IMR-90 (cell line): ENCODE results near the gene ZNF593. TPM values are rescaled to one million over a fixed set of nuclear protein-coding genes. Genes with fewer than 3 reads are reported as not detected.

Source experiments
- ATAC-seq: fragments of 200-7000 bp; cut with Tn5 transposase; 2 replicates; pipeline ENCODE4 v1.9.1; 2020; ENCODE audit warnings: low read depth, mild to moderate bottlenecking, moderate library complexity
- BruUV-seq: library from RNA; stranded (reverse); fragments of 400-500 nt; replicated peaks from 2 replicates; lab custom pipeline; 2021; lab: Mats Ljungman, UMichigan
- CTCF ChIA-PET: fragments of 300-600 bp; formaldehyde crosslinking; extraction: SDS; loops from one replicate; lab custom pipeline; 2021; ENCODE audit warnings: antibody characterized with exemption; lab: Yijun Ruan, JAX
- POLR2A ChIA-PET: fragments of 300-600 bp; sonication (Branson Sonifier 250); formaldehyde crosslinking; loops from one replicate; lab custom pipeline; 2022; ENCODE audit warnings: antibody characterized with exemption; ENCODE audit not compliant: unreplicated experiment; lab: Charles Lee
- DNase-seq: peaks from one replicate; pipeline ENCODE4 v3.0.0; 2013
- H2AFZ ChIP-seq: replicated peaks from 2 replicates; pipeline ENCODE3; 2013; ENCODE audit warnings: low read length, mild to moderate bottlenecking; ENCODE audit not compliant: poor library complexity
- H2AK5ac ChIP-seq: 2 replicates; pipeline ENCODE4 v1.6.1; 2013; ENCODE audit warnings: low read depth, low read length, inconsistent platforms
- H2AK9ac ChIP-seq: replicated peaks from 2 replicates; pipeline ENCODE3; 2013; ENCODE audit warnings: mild to moderate bottlenecking, low read depth, low read length, moderate library complexity; ENCODE audit not compliant: poor library complexity
- H2BK120ac ChIP-seq: 2 replicates; pipeline ENCODE4 v1.6.1; 2013; ENCODE audit warnings: low read depth, low read length, inconsistent platforms
- H2BK15ac ChIP-seq: 3 replicates; pipeline ENCODE4 v1.6.1; 2013; ENCODE audit warnings: low read depth, low read length, inconsistent platforms
- H2BK20ac ChIP-seq: 2 replicates; pipeline ENCODE4 v1.6.1; 2013; ENCODE audit warnings: low read depth, mild to moderate bottlenecking, inconsistent platforms, low read length, moderate library complexity
- H2BK5ac ChIP-seq: 2 replicates; pipeline ENCODE4 v1.6.1; 2013; ENCODE audit warnings: mild to moderate bottlenecking, low read depth, low read length, inconsistent platforms; ENCODE audit not compliant: poor library complexity, severe bottlenecking
- H3K14ac ChIP-seq: replicated peaks from 2 replicates; pipeline ENCODE4 v1.6.1; 2013; ENCODE audit warnings: low read depth, low read length, inconsistent platforms
- H3K18ac ChIP-seq: 2 replicates; pipeline ENCODE4 v1.6.1; 2013; ENCODE audit warnings: low read depth, low read length, control low read depth
- H3K23ac ChIP-seq: 2 replicates; pipeline ENCODE4 v1.6.1; 2013; ENCODE audit warnings: low read depth, low read length, inconsistent platforms
- H3K27ac ChIP-seq: 2 replicates; pipeline ENCODE4 v1.5.1; 2013; ENCODE audit warnings: mild to moderate bottlenecking, control low read depth, low read length; ENCODE audit not compliant: insufficient read depth
- H3K27me3 ChIP-seq: 2 replicates; pipeline ENCODE4 v1.6.1; 2013; ENCODE audit warnings: low read length; ENCODE audit not compliant: control insufficient read depth, insufficient read depth
- H3K36me3 ChIP-seq: 2 replicates; pipeline ENCODE4 v1.6.1; 2013; ENCODE audit warnings: low read length, mixed read lengths; ENCODE audit not compliant: control insufficient read depth, insufficient read depth
- H3K4ac ChIP-seq: 2 replicates; pipeline ENCODE4 v1.6.1; 2013; ENCODE audit warnings: low read depth, low read length, inconsistent platforms
- H3K4me1 ChIP-seq: 2 replicates; pipeline ENCODE4 v1.6.1; 2013; ENCODE audit warnings: low read length, mixed read lengths; ENCODE audit not compliant: control insufficient read depth, insufficient read depth
- H3K4me2 ChIP-seq: 2 replicates; pipeline ENCODE4 v1.6.1; 2013; ENCODE audit warnings: low read depth, mild to moderate bottlenecking, control low read depth, low read length, moderate library complexity
- H3K4me3 ChIP-seq: 2 replicates; pipeline ENCODE4 v1.5.1; 2013; ENCODE audit warnings: low read depth, mild to moderate bottlenecking, control low read depth, low read length, moderate library complexity; ENCODE audit not compliant: insufficient read depth
- H3K56ac ChIP-seq: 2 replicates; pipeline ENCODE4 v1.6.1; 2013; ENCODE audit warnings: low read length, inconsistent platforms; ENCODE audit not compliant: insufficient read depth; ENCODE audit errors: extremely low read depth
- H3K79me1 ChIP-seq, 2 experiments: 2 replicates each; pipeline ENCODE4 v1.6.1; 2013; ENCODE audit warnings: low read length in 2 of 2, inconsistent platforms in 1 of 2, low read depth in 1 of 2
- H3K9ac ChIP-seq: 2 replicates; pipeline ENCODE4 v1.6.1; 2013; ENCODE audit warnings: low read depth, low read length, control low read depth
- H3K9me1 ChIP-seq: 2 replicates; pipeline ENCODE4 v1.6.1; 2013; ENCODE audit warnings: low read length, inconsistent platforms; ENCODE audit not compliant: insufficient read depth
- H3K9me3 ChIP-seq: 2 replicates; pipeline ENCODE4 v1.6.1; 2013; ENCODE audit warnings: low read length; ENCODE audit not compliant: control insufficient read depth, insufficient read depth
- H4K20me1 ChIP-seq: 2 replicates; pipeline ENCODE4 v1.6.1; 2013; ENCODE audit warnings: low read length, inconsistent platforms; ENCODE audit not compliant: insufficient read depth
- H4K5ac ChIP-seq: 2 replicates; pipeline ENCODE4 v1.6.1; 2013; ENCODE audit warnings: mild to moderate bottlenecking, low read depth, low read length, control low read depth
- H4K8ac ChIP-seq, 2 experiments: 2 replicates each; pipeline ENCODE4 v1.6.1; 2013; ENCODE audit warnings: low read depth in 2 of 2, low read length in 2 of 2, control low read depth in 1 of 2, inconsistent platforms in 1 of 2
- H4K91ac ChIP-seq: 2 replicates; pipeline ENCODE4 v1.6.1; 2013; ENCODE audit warnings: low read depth, low read length, inconsistent platforms; ENCODE audit not compliant: insufficient read depth
- BHLHE40 ChIP-seq: fragments of 150-350 bp; IDR thresholded peaks from 2 replicates; pipeline ENCODE4 v1.6.1; 2016; ENCODE audit warnings: mild to moderate bottlenecking, low read depth, low read length
- CHD1 ChIP-seq: IDR thresholded peaks from 2 replicates; pipeline ENCODE4 v1.6.1; 2012; ENCODE audit warnings: low read depth, low read length, improper control_type of control experiment
- FOS ChIP-seq: fragments of 150-350 bp; IDR thresholded peaks from 2 replicates; pipeline ENCODE4 v1.6.1; 2016; ENCODE audit warnings: low read depth, low read length
- MAFK ChIP-seq: IDR thresholded peaks from 2 replicates; pipeline ENCODE4 v1.6.1; 2012; ENCODE audit warnings: low read depth, low read length, improper control_type of control experiment
- MAZ ChIP-seq: IDR thresholded peaks from 2 replicates; pipeline ENCODE4 v1.6.1; 2012; ENCODE audit warnings: low read depth, mild to moderate bottlenecking, low read length, improper control_type of control experiment, moderate library complexity, borderline replicate concordance
- MXI1 ChIP-seq: IDR thresholded peaks from 2 replicates; pipeline ENCODE4 v1.6.1; 2012; ENCODE audit warnings: low read depth, mild to moderate bottlenecking, low read length, moderate library complexity, borderline replicate concordance
- NFE2L2 ChIP-seq: fragments of 150-350 bp; IDR thresholded peaks from 2 replicates; pipeline ENCODE4 v1.6.1; 2016; ENCODE audit warnings: low read depth, mild to moderate bottlenecking, low read length
- POLR2A ChIP-seq: IDR thresholded peaks from 2 replicates; pipeline ENCODE4 v1.6.1; 2012; ENCODE audit warnings: mild to moderate bottlenecking, low read depth, low read length
- RCOR1 ChIP-seq: IDR thresholded peaks from 2 replicates; pipeline ENCODE4 v1.6.1; 2012; ENCODE audit warnings: mild to moderate bottlenecking, low read length, improper control_type of control experiment; ENCODE audit not compliant: insufficient replicate concordance
- RFX5 ChIP-seq: IDR thresholded peaks from 2 replicates; pipeline ENCODE4 v1.8.0; 2012; ENCODE audit warnings: low read depth, mild to moderate bottlenecking, low read length, moderate library complexity
- SMC3 ChIP-seq: fragments of 150-350 bp; IDR thresholded peaks from 2 replicates; pipeline ENCODE4 v1.6.1; 2016; ENCODE audit warnings: low read depth, mild to moderate bottlenecking, antibody characterized with exemption, low read length, moderate library complexity
- WGBS, 2 experiments: methylation state at CpG; one replicate each; pipeline versions ENCODE4 v1.1.5 to v1.1.7; 2013; ENCODE audit warnings: missing lambda C conversion rate in 2 of 2; ENCODE audit not compliant: insufficient read length in 1 of 2; ENCODE audit errors: extremely low coverage in 2 of 2; 5-methylcytosine and 5-hydroxymethylcytosine counted together
- dilution Hi-C: fragments of 300-500 bp; cut with HindIII; formaldehyde crosslinking; loops from one replicate; pipeline ENCODE4 v1.14.3; 2018; ENCODE audit warnings: low sequenced_read_pairs; ENCODE audit not compliant: unreplicated experiment
- in situ Hi-C: fragments of 300-500 bp; cut with MboI; formaldehyde crosslinking; loops from 3 replicates; pipeline ENCODE4 v1.14.3; 2019; ENCODE audit warnings: low sequenced_read_pairs, inconsistent platforms, mixed read lengths
- intact Hi-C: fragments of 100-400 bp; cut with micrococcal nuclease; formaldehyde crosslinking; loops from 2 replicates; pipeline ENCODE4 v1.10.0; 2022
- polyA plus RNA-seq, 3 experiments: library from polyadenylated mRNA; depleted of rRNA; stranded (reverse); fragments of >200 nt; gene quantifications; 2 replicates each; pipeline ENCODE4 v1.2.3, GENCODE V29; 2012; ENCODE audit warnings: low replicate concordance in 1 of 3
- total RNA-seq: library from RNA; depleted of rRNA; stranded (reverse); fragments of >200 nt; gene quantifications from 2 replicates; pipeline ENCODE4 v1.2.3, GENCODE V29; 2012
- TF ChIP-seq, protein P1 (sequence below): conservative IDR thresholded peaks from 2 replicates; pipeline ENCODE4 v1.5.1; 2012; ENCODE audit warnings: mild to moderate bottlenecking, low read depth, low read length, improper control_type of control experiment
- TF ChIP-seq, protein P2 (sequence below): fragments of 150-350 bp; IDR thresholded peaks from 2 replicates; pipeline ENCODE4 v1.6.1; 2016; ENCODE audit warnings: low read depth, mild to moderate bottlenecking, low read length, moderate library complexity, borderline replicate concordance
- TF ChIP-seq, protein P3 (sequence below): fragments of 150-350 bp; IDR thresholded peaks from 2 replicates; pipeline ENCODE4 v1.6.1; 2017; ENCODE audit warnings: mild to moderate bottlenecking, antibody characterized with exemption, low read length, low read depth

Gene ZNF593
- total and polyA plus RNA-seq, 2 of the 4 experiments (the other 2 are of a cell fraction): 22.2 to 57.7 TPM

DNA sequence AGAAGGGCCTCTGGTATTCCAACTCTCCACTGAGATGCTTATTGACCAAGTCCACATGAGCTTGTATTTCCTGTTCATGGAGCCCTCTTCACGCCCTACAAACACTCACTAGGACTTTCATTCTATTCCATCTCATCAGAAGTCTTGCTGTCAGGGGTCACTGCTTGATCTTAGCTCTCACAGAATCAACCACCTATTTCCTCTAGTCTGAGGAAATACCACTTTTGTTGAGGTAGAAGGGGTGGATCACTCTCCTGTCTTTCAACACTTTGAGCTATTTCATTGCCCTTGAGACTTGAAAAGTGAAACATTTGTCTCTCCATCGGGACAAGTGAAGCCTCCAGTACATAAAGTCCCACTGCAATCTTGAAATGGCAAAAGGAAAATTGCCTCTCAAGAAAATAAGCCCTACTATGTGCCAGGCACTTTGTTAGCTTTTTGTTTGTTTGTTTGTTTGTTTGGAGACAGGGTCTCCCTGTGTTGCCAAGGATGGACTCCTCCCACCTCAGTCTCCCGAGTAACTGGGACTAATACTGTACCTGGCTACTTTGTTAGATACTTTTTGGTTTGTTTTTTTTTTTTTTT, 30.6 kb upstream of the ZNF593 start:
- BruUV-seq: no TSS peak
- intact Hi-C loops: no loop called here

More for the DNA sequence above, 30.6 kb upstream of the ZNF593 start:
- H2AFZ ChIP-seq: no peak overlapping the region
- H3K4me1 ChIP-seq: no peaks in the 10 kb centered on the region
- dilution Hi-C loops (no loop called here), in situ Hi-C loops (no loop called here)
- H2AK5ac ChIP-seq: no peak overlapping the region
- no peak overlapping the region for H2BK5ac ChIP-seq
- no peak for DNase-seq
- no peak overlapping the region for H2BK15ac ChIP-seq
- H3K27me3 ChIP-seq: no peaks in the 10 kb centered on the region; the same call in 1 of the 2 replicates
- H4K91ac ChIP-seq: no peak overlapping the region
- no peak overlapping the region for H3K14ac ChIP-seq
- H4K5ac ChIP-seq: no peak overlapping the region
- TF ChIP-seq, protein P1, sequence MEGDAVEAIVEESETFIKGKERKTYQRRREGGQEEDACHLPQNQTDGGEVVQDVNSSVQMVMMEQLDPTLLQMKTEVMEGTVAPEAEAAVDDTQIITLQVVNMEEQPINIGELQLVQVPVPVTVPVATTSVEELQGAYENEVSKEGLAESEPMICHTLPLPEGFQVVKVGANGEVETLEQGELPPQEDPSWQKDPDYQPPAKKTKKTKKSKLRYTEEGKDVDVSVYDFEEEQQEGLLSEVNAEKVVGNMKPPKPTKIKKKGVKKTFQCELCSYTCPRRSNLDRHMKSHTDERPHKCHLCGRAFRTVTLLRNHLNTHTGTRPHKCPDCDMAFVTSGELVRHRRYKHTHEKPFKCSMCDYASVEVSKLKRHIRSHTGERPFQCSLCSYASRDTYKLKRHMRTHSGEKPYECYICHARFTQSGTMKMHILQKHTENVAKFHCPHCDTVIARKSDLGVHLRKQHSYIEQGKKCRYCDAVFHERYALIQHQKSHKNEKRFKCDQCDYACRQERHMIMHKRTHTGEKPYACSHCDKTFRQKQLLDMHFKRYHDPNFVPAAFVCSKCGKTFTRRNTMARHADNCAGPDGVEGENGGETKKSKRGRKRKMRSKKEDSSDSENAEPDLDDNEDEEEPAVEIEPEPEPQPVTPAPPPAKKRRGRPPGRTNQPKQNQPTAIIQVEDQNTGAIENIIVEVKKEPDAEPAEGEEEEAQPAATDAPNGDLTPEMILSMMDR: no peak
- TF ChIP-seq MAFK (no peak), MXI1 (no peak), RCOR1 (no peak), FOS (no peak), BHLHE40 (no peak), MAZ (no peak), RFX5 (no peak), CHD1 (no peak), NFE2L2 (no peak), POLR2A (no peak), SMC3 (no peak)
- TF ChIP-seq, protein P2, sequence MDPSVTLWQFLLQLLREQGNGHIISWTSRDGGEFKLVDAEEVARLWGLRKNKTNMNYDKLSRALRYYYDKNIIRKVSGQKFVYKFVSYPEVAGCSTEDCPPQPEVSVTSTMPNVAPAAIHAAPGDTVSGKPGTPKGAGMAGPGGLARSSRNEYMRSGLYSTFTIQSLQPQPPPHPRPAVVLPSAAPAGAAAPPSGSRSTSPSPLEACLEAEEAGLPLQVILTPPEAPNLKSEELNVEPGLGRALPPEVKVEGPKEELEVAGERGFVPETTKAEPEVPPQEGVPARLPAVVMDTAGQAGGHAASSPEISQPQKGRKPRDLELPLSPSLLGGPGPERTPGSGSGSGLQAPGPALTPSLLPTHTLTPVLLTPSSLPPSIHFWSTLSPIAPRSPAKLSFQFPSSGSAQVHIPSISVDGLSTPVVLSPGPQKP: no peak
- TF ChIP-seq, protein P3, sequence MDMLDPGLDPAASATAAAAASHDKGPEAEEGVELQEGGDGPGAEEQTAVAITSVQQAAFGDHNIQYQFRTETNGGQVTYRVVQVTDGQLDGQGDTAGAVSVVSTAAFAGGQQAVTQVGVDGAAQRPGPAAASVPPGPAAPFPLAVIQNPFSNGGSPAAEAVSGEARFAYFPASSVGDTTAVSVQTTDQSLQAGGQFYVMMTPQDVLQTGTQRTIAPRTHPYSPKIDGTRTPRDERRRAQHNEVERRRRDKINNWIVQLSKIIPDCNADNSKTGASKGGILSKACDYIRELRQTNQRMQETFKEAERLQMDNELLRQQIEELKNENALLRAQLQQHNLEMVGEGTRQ: no peak
- H3K4ac ChIP-seq: no peak overlapping the region
- H3K79me1 ChIP-seq: no peaks in the 10 kb centered on the region
- H3K23ac ChIP-seq: no peak overlapping the region
- H4K20me1 ChIP-seq: no peaks in the 10 kb centered on the region
- no peak overlapping the region for H2BK20ac ChIP-seq
- CTCF ChIA-PET: interaction anchor here (1.0 kb wide), 1 partner anchor 103 kb away, joined by 4 read pairs; no protein-coding TSS in a partner anchor
- ATAC-seq: no peak
- H3K56ac ChIP-seq: no peak overlapping the region
- H2AK9ac ChIP-seq: no peak overlapping the region
- H3K4me2 ChIP-seq: no peak overlapping the region
- H3K36me3 ChIP-seq: no peaks in the 10 kb centered on the region
- WGBS, 2 experiments: no CpG with 5 or more reads among the region's 3 CpGs
- no peak overlapping the region for H3K4me3 ChIP-seq
- no peak overlapping the region for H3K9ac ChIP-seq
- no peaks in the 10 kb centered on the region for H3K9me3 ChIP-seq
- no peak overlapping the region for H3K18ac ChIP-seq
- no peak overlapping the region for H4K8ac ChIP-seq
- no peaks in the 10 kb centered on the region for H3K9me1 ChIP-seq
- no peak overlapping the region for H3K27ac ChIP-seq
- POLR2A ChIA-PET: no interaction called here
- H2BK120ac ChIP-seq: no peak overlapping the region
